Stimulated activated effector memory CD8-positive, alpha-beta T cell treated with anti-CD3 and anti-CD28 coated beads, Interleukin-12 subunit alpha, Interleukin-12 subunit beta, amount 100 ng/mL, for 72 hours (primary cell): ENCODE data around the gene FAF1.
A peak's percentile ranks its signal among the peaks of the same experiment; 100 is the strongest.
"Not testable (repeated sequence)": the region's sequence is repeated elsewhere in the genome, so short reads cannot be mapped to it uniquely, and the experiment has no call there.

Experiments used
- ATAC-seq: fragments of 150-1000 bp; cut with Tn5 transposase; 2 replicates; pipeline ENCODE4 v1.10.0; 2021
- DNase-seq, 2 donors: peaks; one replicate each; pipeline ENCODE4 v3.0.0; 2021 to 2022; ENCODE audit warnings: low spot score in 2 of 2
- H3K27ac Mint-ChIP-seq: one replicate; pipeline ENCODE4 v1.8.0; 2022; ENCODE audit warnings: mild to moderate bottlenecking, mixed read lengths
- H3K36me3 Mint-ChIP-seq: one replicate; pipeline ENCODE4 v1.8.0; 2022; ENCODE audit warnings: mild to moderate bottlenecking, mixed read lengths
- H3K4me1 Mint-ChIP-seq: one replicate; pipeline ENCODE4 v1.8.0; 2022; ENCODE audit warnings: mixed read lengths
- H3K4me3 Mint-ChIP-seq: one replicate; pipeline ENCODE4 v1.8.0; 2022; ENCODE audit warnings: mild to moderate bottlenecking, mixed read lengths
- H3K9me3 Mint-ChIP-seq: one replicate; pipeline ENCODE4 v1.8.0; 2022; ENCODE audit warnings: mixed read lengths

FAF1 gene

GRCh38 chr1:50832167-50832566, 127.9 kb downstream of the FAF1 start:
- H3K9me3 Mint-ChIP-seq: no peaks in the 10 kb centered on the region
- peaks cover 35% of the 10 kb centered on the region for H3K4me1 Mint-ChIP-seq
- H3K27ac Mint-ChIP-seq: peak overlapping the region; percentile 38
- H3K4me3 Mint-ChIP-seq: no peak overlapping the region
- no peak for DNase-seq
- no peak for ATAC-seq
- H3K36me3 Mint-ChIP-seq: no peaks in the 10 kb centered on the region

- ATAC-seq (no peak), DNase-seq (no peak)
- H3K27ac Mint-ChIP-seq: no peak overlapping the region
- no peaks in the 10 kb centered on the region for H3K36me3 Mint-ChIP-seq
- H3K9me3 Mint-ChIP-seq: no peaks in the 10 kb centered on the region
- H3K4me3 Mint-ChIP-seq: no peak overlapping the region
- H3K4me1 Mint-ChIP-seq: peaks cover 35% of the 10 kb centered on the region
Observed at GRCh38 chr1:50831300-50832061, 128.6 kb downstream of the FAF1 start.

GRCh38 chr1:50830621-50831020, 129.4 kb downstream of the FAF1 start:
- Mint-ChIP-seq H3K27ac (no peak overlapping the region), H3K4me3 (no peak overlapping the region), H3K9me3 (no peaks in the 10 kb centered on the region)

GRCh38 chr1:50829014-50829958, 130.8 kb downstream of the FAF1 start:
- H3K9me3 Mint-ChIP-seq: no peaks in the 10 kb centered on the region
- H3K27ac Mint-ChIP-seq: no peak overlapping the region
- H3K36me3 Mint-ChIP-seq: no peaks in the 10 kb centered on the region
- DNase-seq: no peak
- H3K4me3 Mint-ChIP-seq: no peak overlapping the region
- peaks cover 29% of the 10 kb centered on the region for H3K4me1 Mint-ChIP-seq
- ATAC-seq: no peak

More at GRCh38 chr1:50830621-50831020, 129.4 kb downstream of the FAF1 start:
- ATAC-seq (no peak), DNase-seq (no peak)
- Mint-ChIP-seq H3K4me1 (peaks cover 35% of the 10 kb centered on the region), H3K36me3 (no peaks in the 10 kb centered on the region)

GRCh38 chr1:50827546-50827945, 132.5 kb downstream of the FAF1 start:
- Mint-ChIP-seq H3K36me3 (no peaks in the 10 kb centered on the region), H3K4me3 (no peak overlapping the region), H3K9me3 (no peaks in the 10 kb centered on the region), H3K4me1 (peaks cover 25% of the 10 kb centered on the region), H3K27ac (no peak overlapping the region)
- DNase-seq: no peak
- no peak for ATAC-seq

- not testable (repeated sequence) for H3K4me3 Mint-ChIP-seq, ATAC-seq, H3K36me3 Mint-ChIP-seq, H3K9me3 Mint-ChIP-seq, H3K27ac Mint-ChIP-seq, DNase-seq
- H3K4me1 Mint-ChIP-seq: peaks cover 31% of the 10 kb centered on the region
Observed at GRCh38 chr1:50826792-50827191, 133.3 kb downstream of the FAF1 start.

GRCh38 chr1:50822035-50822776, 137.9 kb downstream of the FAF1 start:
- ATAC-seq: no peak
- H3K27ac Mint-ChIP-seq: no peak overlapping the region

DNA sequence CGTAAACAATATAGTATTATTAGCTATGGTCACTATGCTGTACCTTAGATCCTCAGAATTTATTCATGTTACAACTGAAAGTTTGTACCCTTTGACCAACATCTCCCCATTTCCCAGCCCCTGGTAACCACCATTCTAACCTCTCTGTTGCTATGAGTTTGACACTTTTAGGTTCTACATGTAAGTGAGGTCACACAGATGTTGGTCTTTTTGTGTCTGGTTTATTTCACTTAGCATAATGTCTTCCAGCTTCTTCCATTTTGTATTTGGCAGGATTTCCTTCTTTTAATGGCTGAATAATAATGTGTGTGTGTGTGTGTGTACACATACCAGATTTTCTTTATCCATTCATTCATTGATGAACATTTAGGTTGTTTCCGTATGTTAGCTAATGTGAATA, 139.5 kb downstream of the FAF1 start:
- Mint-ChIP-seq H3K36me3 (no peaks in the 10 kb centered on the region), H3K4me1 (peaks cover 15% of the 10 kb centered on the region), H3K9me3 (peaks cover 3% of the 10 kb centered on the region), H3K27ac (no peak overlapping the region), H3K4me3 (no peak overlapping the region)
- ATAC-seq (no peak), DNase-seq (no peak)

More at GRCh38 chr1:50822035-50822776, 137.9 kb downstream of the FAF1 start:
- no peaks in the 10 kb centered on the region for H3K36me3 Mint-ChIP-seq
- H3K9me3 Mint-ChIP-seq: peaks cover 2% of the 10 kb centered on the region
- H3K4me1 Mint-ChIP-seq: peaks cover 15% of the 10 kb centered on the region
- no peak for DNase-seq
- no peak overlapping the region for H3K4me3 Mint-ChIP-seq

DNA sequence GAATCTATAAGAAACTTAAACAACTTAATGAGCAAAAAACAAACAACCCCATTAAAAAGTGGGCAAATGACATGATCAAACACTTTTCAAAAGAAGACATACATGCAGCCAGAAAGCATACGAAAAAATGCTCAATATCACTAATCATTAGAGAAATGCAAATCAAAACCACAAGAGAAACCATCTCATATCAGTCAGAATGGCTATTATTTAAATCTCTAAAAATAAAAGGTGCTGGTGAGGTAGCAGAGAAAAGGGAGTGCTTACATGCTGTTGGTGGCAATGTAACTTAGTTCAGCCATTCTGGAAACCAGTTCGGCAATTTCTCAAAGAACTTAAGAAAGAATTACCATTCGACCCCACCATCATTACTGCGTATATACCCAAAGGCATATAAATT, 147.7 kb downstream of the FAF1 start:
- ATAC-seq (no peak), DNase-seq (no peak)
- peaks cover 9% of the 10 kb centered on the region for H3K36me3 Mint-ChIP-seq
- no peak overlapping the region for H3K27ac Mint-ChIP-seq
- H3K4me1 Mint-ChIP-seq: peaks cover 39% of the 10 kb centered on the region
- peaks cover 17% of the 10 kb centered on the region for H3K9me3 Mint-ChIP-seq
- H3K4me3 Mint-ChIP-seq: no peak overlapping the region

- peaks cover 20% of the 10 kb centered on the region for H3K9me3 Mint-ChIP-seq
- peaks cover 50% of the 10 kb centered on the region for H3K4me1 Mint-ChIP-seq
- DNase-seq: no peak
- H3K36me3 Mint-ChIP-seq: peaks cover 9% of the 10 kb centered on the region
- H3K27ac Mint-ChIP-seq: no peak overlapping the region
- ATAC-seq: no peak
- no peak overlapping the region for H3K4me3 Mint-ChIP-seq
Observed at GRCh38 chr1:50808296-50808695, 151.8 kb downstream of the FAF1 start.

GRCh38 chr1:50796272-50796671, 163.8 kb downstream of the FAF1 start:
- Mint-ChIP-seq H3K4me1 (peaks cover 11% of the 10 kb centered on the region), H3K4me3 (no peak overlapping the region), H3K27ac (no peak overlapping the region), H3K36me3 (no peaks in the 10 kb centered on the region), H3K9me3 (no peaks in the 10 kb centered on the region)
- DNase-seq (no peak), ATAC-seq (no peak)

- Mint-ChIP-seq H3K4me1 (peaks cover 11% of the 10 kb centered on the region), H3K27ac (no peak overlapping the region), H3K36me3 (no peaks in the 10 kb centered on the region), H3K4me3 (no peak overlapping the region), H3K9me3 (no peaks in the 10 kb centered on the region)
- ATAC-seq: no peak
- no peak for DNase-seq
Observed at GRCh38 chr1:50793521-50793920, 166.5 kb downstream of the FAF1 start.

GRCh38 chr1:50787266-50787665, 172.8 kb downstream of the FAF1 start:
- Mint-ChIP-seq H3K27ac (no peak overlapping the region), H3K9me3 (no peaks in the 10 kb centered on the region), H3K4me1 (peaks cover 12% of the 10 kb centered on the region), H3K4me3 (no peak overlapping the region), H3K36me3 (peaks cover 18% of the 10 kb centered on the region)
- no peak for DNase-seq
- ATAC-seq: no peak

DNA sequence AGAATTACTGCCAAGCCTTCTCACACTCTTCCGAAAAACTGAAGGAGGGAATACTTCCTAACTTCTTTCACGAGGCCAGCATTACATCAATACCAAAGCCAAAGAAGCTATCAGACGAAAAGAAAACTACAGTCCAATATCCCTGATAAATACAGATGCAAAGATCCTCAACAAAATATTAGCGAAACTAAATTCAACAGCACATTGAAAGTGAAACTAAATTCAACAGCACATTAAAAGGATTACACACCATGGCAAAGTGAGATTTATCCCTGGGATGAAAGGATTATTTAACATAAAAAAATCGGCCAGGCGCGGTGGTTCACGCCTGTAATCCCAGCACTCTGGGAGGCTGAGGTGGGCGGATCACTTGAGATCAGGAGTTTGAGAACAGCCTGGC, 176.8 kb downstream of the FAF1 start:
- Mint-ChIP-seq H3K4me1 (peaks cover 17% of the 10 kb centered on the region), H3K27ac (no peak overlapping the region), H3K4me3 (no peak overlapping the region), H3K9me3 (no peaks in the 10 kb centered on the region), H3K36me3 (peaks cover 18% of the 10 kb centered on the region)
- ATAC-seq (no peak), DNase-seq (no peak)

- peaks cover 17% of the 10 kb centered on the region for H3K4me1 Mint-ChIP-seq
- peak overlapping the region; percentile 15 for H3K27ac Mint-ChIP-seq
- ATAC-seq: no peak
- H3K9me3 Mint-ChIP-seq: no peaks in the 10 kb centered on the region
- DNase-seq: no peak
- no peak overlapping the region for H3K4me3 Mint-ChIP-seq
- H3K36me3 Mint-ChIP-seq: peaks cover 7% of the 10 kb centered on the region
Observed at GRCh38 chr1:50780797-50781196, 179.3 kb downstream of the FAF1 start.
